ENCODE measurements around the gene C2orf74.
"Not testable (repeated sequence)": the region's sequence is repeated elsewhere in the genome, so short reads cannot be mapped to it uniquely, and the experiment has no call there.

- not testable (repeated sequence) for TF ChIP-seq CTCF, POLR2A (IDR thresholded peaks at IDR 0.05)
Measured at GRCh38 chr2:61194646-61195045, 32.7 kb downstream of the C2orf74 start.
